BLaER1 treated with 17β-estradiol and CSF1 and Interleukin-3, amounts not matched to agents 10 nM and 100 nM (cell line): ENCODE data around the gene PRKCA.

Source experiments
- H3K27ac ChIP-seq, 11 experiments: shearing (Covaris generic); formaldehyde crosslinking; 2 replicates each; pipeline ENCODE4 v1.8.1; 2022
- H3K27me3 ChIP-seq, 11 experiments: shearing (Covaris generic); formaldehyde crosslinking; 2 replicates each; pipeline ENCODE4 v1.8.1; 2022
- H3K36me3 ChIP-seq, 11 experiments: shearing (Covaris generic); formaldehyde crosslinking; 2 replicates each; pipeline ENCODE4 v1.8.1; 2022
- H3K4me1 ChIP-seq, 10 experiments: shearing (Covaris generic); formaldehyde crosslinking; 2 replicates each; pipeline ENCODE4 v1.8.1; 2022
- H3K4me2 ChIP-seq, 11 experiments: shearing (Covaris generic); formaldehyde crosslinking; 2 replicates each; pipeline ENCODE4 v1.8.1; 2022
- H3K4me3 ChIP-seq, 10 experiments: shearing (Covaris generic); formaldehyde crosslinking; 2 replicates each; pipeline ENCODE4 v1.8.1; 2022
- H3K9ac ChIP-seq, 11 experiments: shearing (Covaris generic); formaldehyde crosslinking; 2 replicates each; pipeline ENCODE4 v1.8.1; 2022
- H3K9me3 ChIP-seq, 11 experiments: shearing (Covaris generic); formaldehyde crosslinking; replicated peaks in 1 of 11; 2 replicates each; pipeline ENCODE4 v1.8.1; 2022
- H4K20me1 ChIP-seq, 11 experiments: shearing (Covaris generic); formaldehyde crosslinking; 2 replicates each; pipeline ENCODE4 v1.8.1; 2022
- Cebpa-rat ChIP-seq, 11 experiments: shearing (Covaris generic); IDR thresholded peaks; 2 replicates each; pipeline ENCODE4 v1.8.1; 2022

Gene PRKCA

DNA sequence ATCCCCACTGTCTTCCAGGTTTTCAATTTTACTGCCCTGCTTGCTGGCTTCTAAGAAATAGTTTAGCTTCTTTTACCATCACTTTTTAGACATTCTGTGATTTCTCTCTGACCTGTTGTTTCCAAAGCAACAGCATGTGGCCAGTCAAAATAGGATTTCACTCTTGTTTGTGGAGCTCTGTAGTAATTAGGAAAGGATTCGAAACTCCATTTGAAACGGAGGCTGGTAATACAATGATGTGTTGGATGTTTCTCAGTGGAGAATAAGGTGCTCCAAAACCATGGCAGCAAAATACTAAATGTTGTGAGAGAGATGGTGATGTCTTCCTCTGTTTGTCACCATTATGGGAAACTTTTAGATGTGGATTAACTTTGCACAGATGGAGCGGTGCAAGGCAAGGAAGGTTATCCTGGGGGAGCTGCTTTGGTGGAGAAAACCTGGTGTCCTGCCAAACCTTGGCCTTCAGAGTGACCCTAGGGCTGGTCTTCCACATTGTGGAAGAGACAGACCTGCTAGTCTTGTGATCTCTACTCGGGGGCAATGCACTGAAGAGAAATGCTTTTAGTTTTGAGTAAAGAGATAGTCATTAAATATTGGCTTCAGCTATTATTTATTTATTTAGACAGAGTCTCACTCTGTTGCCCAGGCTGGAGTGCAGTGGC lies 79.4 kb downstream of the PRKCA start:
- Histone ChIP-seq H3K9ac (no peak overlapping the region), H3K9me3 (no peaks in the 10 kb centered on the region), H4K20me1 (peaks cover 0 to 97% (median 0%) of the 10 kb centered on the region in 11 experiments; a peak in 5 of 22 replicates), H3K4me2 (no peak overlapping the region), H3K4me3 (no peak overlapping the region), H3K4me1 (peaks cover 0 to 32% (median 0%) of the 10 kb centered on the region in 10 experiments; a peak in 4 of 20 replicates), H3K27ac (no peak overlapping the region), H3K27me3 (no peaks in the 10 kb centered on the region), H3K36me3 (peaks cover 0 to 23% (median 0%) of the 10 kb centered on the region in 11 experiments; a peak in 1 of 22 replicates)
- no peak for TF ChIP-seq Cebpa-rat (IDR thresholded peaks at IDR 0.05)

DNA sequence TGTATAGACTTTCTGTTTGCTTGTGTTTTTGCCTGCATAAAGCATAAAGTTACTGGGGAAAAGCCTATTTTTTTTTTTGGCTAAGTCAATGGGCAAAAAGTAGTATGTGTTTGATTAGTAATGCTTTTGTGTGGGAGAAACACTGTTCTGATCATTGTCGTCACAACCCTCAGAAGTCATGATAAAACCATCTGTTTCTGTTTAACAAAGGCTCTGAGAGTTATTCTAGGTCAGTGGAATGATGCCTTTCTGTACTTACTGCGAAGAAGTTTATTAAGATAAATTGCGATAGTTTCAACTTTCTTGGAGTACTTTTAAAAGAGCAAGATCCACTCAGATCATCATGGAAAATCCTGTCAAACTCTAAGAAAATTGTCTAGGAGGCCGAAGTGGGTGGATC lies 80.9 kb downstream of the PRKCA start:
- Histone ChIP-seq H3K36me3 (peaks cover 0 to 30% (median 0%) of the 10 kb centered on the region in 11 experiments; a peak in 5 of 22 replicates), H3K9ac (no peak overlapping the region), H3K4me3 (no peak overlapping the region), H4K20me1 (peaks cover 0 to 100% (median 0%) of the 10 kb centered on the region in 11 experiments; a peak in 6 of 22 replicates), H3K4me1 (peaks cover 0 to 34% (median 0%) of the 10 kb centered on the region in 10 experiments; a peak in 4 of 20 replicates), H3K9me3 (0 out of 22 replicates have a peak, but pooled peaks cover 0 to 3% (median 0%) of the 10 kb centered on the region in 11 experiments), H3K4me2 (no peak overlapping the region), H3K27me3 (no peaks in the 10 kb centered on the region), H3K27ac (no peak overlapping the region)
- TF ChIP-seq Cebpa-rat (IDR thresholded peaks at IDR 0.05) = no peak

DNA sequence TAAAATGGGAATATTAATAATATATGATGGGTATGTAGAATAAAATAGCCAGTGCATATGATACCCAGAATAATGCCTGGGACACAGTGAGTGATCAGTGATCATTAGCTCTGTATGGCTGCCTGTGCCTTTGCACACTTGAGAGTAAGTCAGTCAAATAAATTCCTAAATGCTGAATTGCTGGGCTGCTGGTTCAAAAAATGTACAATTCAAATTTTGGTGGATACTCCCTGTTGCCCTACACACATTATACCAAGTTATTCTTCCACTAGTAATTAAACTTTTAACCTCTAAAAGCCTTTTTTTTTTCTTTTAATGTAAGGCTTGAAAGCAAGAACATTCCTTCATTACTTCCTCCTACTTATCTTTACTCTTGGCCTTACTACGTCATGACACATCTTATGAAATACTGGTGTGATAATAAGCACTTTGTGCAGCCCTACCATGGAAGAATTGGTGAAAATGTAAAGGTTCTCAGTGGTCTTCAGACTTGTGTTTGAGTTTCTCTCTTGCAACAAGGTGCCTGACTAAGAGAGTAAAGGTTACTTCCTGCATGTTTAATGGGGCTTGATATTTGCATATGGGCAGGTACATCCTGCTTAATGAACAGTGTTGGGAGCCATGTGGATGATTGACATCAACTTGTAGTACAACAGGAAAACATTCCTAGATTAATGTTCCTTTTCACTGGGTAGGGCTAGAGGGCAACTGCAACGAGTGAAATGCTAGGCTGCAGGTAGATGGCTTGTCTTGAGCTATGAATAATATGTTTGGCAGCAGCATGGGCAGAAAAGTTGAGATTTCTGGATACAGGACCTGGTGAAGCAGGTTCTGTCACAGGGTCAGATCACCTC lies 84.3 kb downstream of the PRKCA start:
- Histone ChIP-seq H3K36me3 (peaks cover 0 to 57% (median 0%) of the 10 kb centered on the region in 11 experiments; a peak in 9 of 22 replicates), H3K9me3 (peaks cover 0 to 10% (median 0%) of the 10 kb centered on the region in 11 experiments; a peak in 1 of 22 replicates), H3K4me1 (peaks cover 0 to 25% (median 2%) of the 10 kb centered on the region in 10 experiments; a peak in 12 of 20 replicates), H3K4me3 (no peak overlapping the region), H3K27me3 (no peaks in the 10 kb centered on the region), H3K4me2 (peak overlapping the region in 1 of 11 experiments; percentile 24; a peak in 1 of 22 replicates), H3K27ac (no peak overlapping the region), H4K20me1 (peaks cover 0 to 99% (median 0%) of the 10 kb centered on the region in 11 experiments; a peak in 6 of 22 replicates), H3K9ac (no peak overlapping the region)
- TF ChIP-seq Cebpa-rat (IDR thresholded peaks at IDR 0.05) = no peak

DNA sequence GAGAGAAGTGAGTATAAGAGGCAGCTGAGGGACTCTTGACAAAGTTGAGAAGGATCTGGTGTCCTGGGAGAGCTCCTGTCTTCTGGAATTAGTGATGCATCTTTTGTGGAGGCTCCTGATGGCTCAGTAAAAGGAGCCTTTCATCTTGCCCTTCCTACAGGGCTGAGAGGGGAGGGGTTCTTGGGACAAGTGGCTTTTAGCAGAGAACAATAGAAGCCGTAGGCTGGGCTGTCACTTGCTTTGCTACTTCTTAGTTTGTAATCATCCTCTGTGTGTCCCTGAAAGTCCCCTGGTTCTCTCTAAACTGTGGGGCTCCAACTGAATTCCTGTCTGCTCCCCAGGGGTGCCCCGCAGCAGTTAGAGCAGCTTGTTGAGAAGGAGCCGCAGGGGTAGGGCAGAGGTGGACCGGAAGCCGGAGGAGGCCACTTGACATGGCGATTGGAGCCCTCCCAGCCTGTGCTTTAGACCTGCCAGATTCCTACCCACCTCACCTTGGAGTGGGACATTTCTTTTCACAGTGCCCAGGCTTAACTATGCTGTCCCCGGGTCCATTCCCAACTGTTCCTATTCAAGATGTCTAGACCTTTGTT lies 85.1 kb downstream of the PRKCA start:
- Histone ChIP-seq H3K4me1 (peaks cover 2 to 33% (median 9%) of the 10 kb centered on the region in 10 experiments; a peak in 14 of 20 replicates), H3K4me2 (no peak overlapping the region), H3K27ac (no peak overlapping the region), H3K27me3 (no peaks in the 10 kb centered on the region), H3K36me3 (peaks cover 0 to 61% (median 0%) of the 10 kb centered on the region in 11 experiments; a peak in 9 of 22 replicates), H3K9ac (no peak overlapping the region), H4K20me1 (peaks cover 0 to 99% (median 0%) of the 10 kb centered on the region in 11 experiments; a peak in 6 of 22 replicates), H3K9me3 (peaks cover 0 to 10% (median 0%) of the 10 kb centered on the region in 11 experiments; a peak in 1 of 22 replicates), H3K4me3 (no peak overlapping the region)
- no peak for TF ChIP-seq Cebpa-rat (IDR thresholded peaks at IDR 0.05)

DNA sequence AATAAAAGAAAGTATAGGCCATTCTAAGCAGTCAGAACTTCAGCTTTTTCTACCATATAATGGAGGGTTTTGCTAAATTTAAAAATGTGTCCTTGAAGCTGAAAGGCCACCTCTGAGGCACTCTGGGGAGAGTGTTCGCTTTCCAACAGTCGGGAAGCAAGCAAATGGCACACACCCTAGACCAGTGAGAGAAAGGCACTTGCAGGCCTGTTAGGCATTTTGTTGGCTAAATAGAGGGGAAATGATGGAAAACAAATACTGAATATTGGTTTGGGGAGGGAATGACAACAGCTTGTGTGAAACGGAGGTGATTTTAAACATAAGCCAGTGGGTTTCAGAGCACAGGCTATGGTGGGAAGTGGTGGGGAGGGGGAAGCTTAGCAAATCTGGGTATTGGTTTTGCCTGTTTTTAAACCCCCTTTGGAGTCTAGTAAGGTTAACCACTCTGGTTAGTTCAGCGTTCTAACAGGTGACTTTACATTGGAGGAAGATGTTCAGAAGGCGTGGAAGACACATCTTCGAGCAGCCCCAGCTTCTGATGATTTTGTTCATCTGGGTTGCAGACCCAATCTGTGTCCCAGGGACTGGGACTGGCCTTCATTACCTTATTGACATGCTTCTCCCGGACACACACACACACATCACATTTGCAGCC lies 90.5 kb downstream of the PRKCA start:
- no peak overlapping the region for H3K9ac ChIP-seq
- H3K9me3 ChIP-seq = peaks cover 0 to 10% (median 0%) of the 10 kb centered on the region in 11 experiments; a peak in 4 of 22 replicates
- peak overlapping the region in 4 of 11 experiments; percentile 12 to 43 (median 27); a peak in 6 of 22 replicates for H3K4me2 ChIP-seq
- H3K27ac ChIP-seq = no peak overlapping the region
- no peaks in the 10 kb centered on the region for H3K27me3 ChIP-seq
- H3K4me3 ChIP-seq = no peak overlapping the region
- TF ChIP-seq Cebpa-rat (IDR thresholded peaks at IDR 0.05) = no peak
- H3K4me1 ChIP-seq = peaks cover 12 to 26% (median 22%) of the 10 kb centered on the region in 10 experiments; a peak in 17 of 20 replicates
- H4K20me1 ChIP-seq = peaks cover 0 to 98% (median 0%) of the 10 kb centered on the region in 11 experiments; a peak in 5 of 22 replicates
- H3K36me3 ChIP-seq = peaks cover 0 to 70% (median 0%) of the 10 kb centered on the region in 11 experiments; a peak in 9 of 22 replicates

DNA sequence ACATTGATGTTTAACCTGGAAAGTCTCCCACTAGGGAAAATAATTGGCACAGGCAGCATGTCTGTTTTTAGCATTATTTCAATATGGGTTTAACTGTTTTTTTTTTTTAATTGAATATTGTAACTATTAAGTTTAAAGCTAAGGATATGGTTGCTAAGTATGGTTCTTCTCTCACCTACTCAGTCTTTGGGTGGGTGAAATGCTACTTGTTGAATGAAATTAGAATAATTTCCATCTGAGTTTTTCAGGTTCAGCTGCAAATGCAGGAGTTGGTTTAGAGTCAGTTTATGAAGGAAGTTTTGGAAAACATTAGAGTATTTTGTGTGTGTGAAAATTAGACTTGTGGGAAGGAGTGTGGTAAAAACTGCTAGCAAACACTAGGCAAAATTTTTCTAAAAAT lies 93.5 kb downstream of the PRKCA start:
- no peaks in the 10 kb centered on the region for H3K27me3 ChIP-seq
- H3K27ac ChIP-seq = no peak overlapping the region
- no peak overlapping the region for H3K4me3 ChIP-seq
- no peak overlapping the region for H3K4me2 ChIP-seq
- no peak for TF ChIP-seq Cebpa-rat (IDR thresholded peaks at IDR 0.05)
- peaks cover 12 to 40% (median 32%) of the 10 kb centered on the region in 10 experiments; a peak in 18 of 20 replicates for H3K4me1 ChIP-seq
- H3K36me3 ChIP-seq = peaks cover 0 to 43% (median 0%) of the 10 kb centered on the region in 11 experiments; a peak in 6 of 22 replicates
- H3K9ac ChIP-seq = no peak overlapping the region
- H3K9me3 ChIP-seq = peaks cover 0 to 18% (median 5%) of the 10 kb centered on the region in 11 experiments; a peak in 8 of 22 replicates
- peaks cover 0 to 98% (median 0%) of the 10 kb centered on the region in 11 experiments; a peak in 6 of 22 replicates for H4K20me1 ChIP-seq

DNA sequence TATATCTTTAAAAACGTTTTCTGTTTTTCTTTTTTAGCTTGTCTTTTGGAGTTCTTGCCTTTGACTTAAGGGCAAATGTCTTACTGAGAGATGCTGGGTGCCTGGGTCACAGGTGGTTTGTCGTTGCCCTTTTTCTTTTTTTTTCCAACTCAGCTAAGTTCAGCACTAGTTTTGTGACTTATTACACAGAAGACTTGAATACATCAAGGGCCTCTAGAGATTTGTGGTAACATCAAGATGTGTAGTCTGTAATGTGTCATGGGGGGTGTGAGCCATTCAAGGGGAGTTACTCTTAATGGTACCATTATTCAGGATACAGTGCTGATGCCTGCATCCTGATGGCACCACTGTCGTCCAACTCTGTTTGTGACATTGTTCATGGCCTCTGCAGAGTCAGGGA lies 95.1 kb downstream of the PRKCA start:
- H3K4me2 ChIP-seq = peak overlapping the region in 7 of 11 experiments; percentile 4 to 48 (median 26); a peak in 11 of 22 replicates

More for the DNA sequence above, 95.1 kb downstream of the PRKCA start:
- H3K27me3 ChIP-seq = no peaks in the 10 kb centered on the region
- H3K4me1 ChIP-seq = peaks cover 7 to 33% (median 24%) of the 10 kb centered on the region in 10 experiments; a peak in 17 of 20 replicates
- peaks cover 0 to 18% (median 5%) of the 10 kb centered on the region in 11 experiments; a peak in 8 of 22 replicates for H3K9me3 ChIP-seq
- H4K20me1 ChIP-seq = peaks cover 0 to 98% (median 0%) of the 10 kb centered on the region in 11 experiments; a peak in 6 of 22 replicates
- H3K36me3 ChIP-seq = peaks cover 0 to 36% (median 0%) of the 10 kb centered on the region in 11 experiments; a peak in 5 of 22 replicates
- no peak for TF ChIP-seq Cebpa-rat (IDR thresholded peaks at IDR 0.05)
- H3K27ac ChIP-seq = no peak overlapping the region
- H3K4me3 ChIP-seq = no peak overlapping the region
- no peak overlapping the region for H3K9ac ChIP-seq
